Testis (tissue), 2 donors: ENCODE results near the gene COQ8A.

Experiments
- CTCF ChIP-seq, 3 experiments: fragments of 450-650 bp in 2 of 3; fragments of 200-600 bp in 1 of 3; sonication (generic) in 1 of 3; IDR thresholded peaks; one replicate each; pipeline ENCODE4 v1.5.1; 2016 to 2019; ENCODE audit warnings: antibody characterized with exemption in 3 of 3, mild to moderate bottlenecking in 2 of 3, moderate library complexity in 1 of 3
- POLR2A ChIP-seq: fragments of 450-650 bp; IDR thresholded peaks from one replicate; pipeline ENCODE4 v1.6.1; 2017; ENCODE audit warnings: antibody characterized with exemption, mild to moderate bottlenecking, moderate library complexity

GRCh38 chr1:227002531-227003049, 62.5 kb downstream of the COQ8A start:
- TF ChIP-seq POLR2A (no peak), CTCF (IDR thresholded peaks at IDR 0.05) (no peak)
